HG03378 (cell line): Measurements from ENCODE around the gene TANC2.
"Not testable (repeated sequence)": the region's sequence is repeated elsewhere in the genome, so short reads cannot be mapped to it uniquely, and the experiment has no call there.

Experiments used
- ATAC-seq: cut with Tn5 transposase; IDR thresholded peaks from one replicate; pipeline ENCODE4 v1.9.1; 2021; ENCODE audit warnings: mild to moderate bottlenecking, moderate library complexity; ENCODE audit not compliant: unreplicated experiment

TANC2 gene

DNA sequence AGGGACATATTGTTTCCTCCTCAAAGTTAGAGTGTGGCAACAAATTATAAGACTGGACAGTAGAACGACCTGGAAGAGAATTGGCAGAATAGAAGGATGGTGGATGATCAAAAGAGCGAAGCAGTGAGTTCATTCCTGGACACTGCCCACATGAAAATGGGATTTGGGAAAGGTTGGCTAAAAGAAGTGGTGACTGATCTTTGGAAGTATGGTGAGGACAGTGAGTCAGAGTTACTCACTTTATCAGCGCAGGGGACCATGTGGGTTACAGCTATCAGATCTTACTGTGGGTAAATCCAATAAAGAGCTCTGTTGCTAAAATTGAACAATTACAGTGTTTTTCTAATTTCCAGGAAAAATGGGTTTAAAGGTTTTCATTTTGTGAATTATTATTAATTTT is 2.7 kb upstream of the TANC2 start:
- ATAC-seq: no peak

DNA sequence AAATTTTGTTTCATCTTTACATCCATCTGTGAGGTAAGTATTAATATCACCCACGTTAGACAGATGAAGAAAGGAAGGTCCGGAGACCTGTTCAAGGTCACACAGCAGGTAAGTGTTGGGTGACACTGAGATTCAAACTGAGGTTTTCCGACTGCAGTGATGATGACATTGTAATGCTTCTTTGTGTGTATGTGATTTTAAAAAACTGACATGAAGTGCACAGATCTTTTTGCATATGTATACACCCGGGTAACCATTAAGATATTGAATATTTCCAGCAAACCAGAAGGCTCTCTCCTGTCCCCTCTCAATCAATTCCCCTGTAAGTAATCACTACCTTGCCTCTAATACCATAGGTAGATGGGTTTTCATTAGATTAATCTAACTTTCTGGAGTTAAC is 1.5 kb upstream of the TANC2 start:
- ATAC-seq: no peak

DNA sequence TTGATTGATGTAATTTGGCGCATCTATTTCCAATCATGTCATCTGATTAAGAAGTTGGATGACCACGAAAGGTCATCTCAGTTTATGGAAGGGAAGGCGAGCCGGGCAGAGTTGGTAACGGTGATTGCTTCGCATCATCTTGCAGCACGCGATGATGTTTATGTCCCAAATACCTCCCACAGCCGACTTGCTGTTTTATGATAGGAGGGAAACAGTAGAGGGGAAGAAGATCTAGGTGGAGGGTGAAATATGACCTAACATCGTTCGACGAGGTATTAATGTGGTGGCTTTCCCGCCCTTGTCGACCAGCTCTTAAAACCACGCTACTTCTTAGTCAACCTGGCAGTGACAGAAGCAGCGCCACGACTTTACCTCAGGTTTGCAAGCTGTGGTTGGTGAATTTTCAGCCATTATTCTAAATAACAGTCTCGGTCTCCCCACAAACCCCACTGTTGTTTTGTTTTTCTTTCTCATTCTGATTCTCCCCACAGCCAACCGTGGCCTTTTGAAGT is 805 bp upstream of the TANC2 start:
- no peak for ATAC-seq

DNA sequence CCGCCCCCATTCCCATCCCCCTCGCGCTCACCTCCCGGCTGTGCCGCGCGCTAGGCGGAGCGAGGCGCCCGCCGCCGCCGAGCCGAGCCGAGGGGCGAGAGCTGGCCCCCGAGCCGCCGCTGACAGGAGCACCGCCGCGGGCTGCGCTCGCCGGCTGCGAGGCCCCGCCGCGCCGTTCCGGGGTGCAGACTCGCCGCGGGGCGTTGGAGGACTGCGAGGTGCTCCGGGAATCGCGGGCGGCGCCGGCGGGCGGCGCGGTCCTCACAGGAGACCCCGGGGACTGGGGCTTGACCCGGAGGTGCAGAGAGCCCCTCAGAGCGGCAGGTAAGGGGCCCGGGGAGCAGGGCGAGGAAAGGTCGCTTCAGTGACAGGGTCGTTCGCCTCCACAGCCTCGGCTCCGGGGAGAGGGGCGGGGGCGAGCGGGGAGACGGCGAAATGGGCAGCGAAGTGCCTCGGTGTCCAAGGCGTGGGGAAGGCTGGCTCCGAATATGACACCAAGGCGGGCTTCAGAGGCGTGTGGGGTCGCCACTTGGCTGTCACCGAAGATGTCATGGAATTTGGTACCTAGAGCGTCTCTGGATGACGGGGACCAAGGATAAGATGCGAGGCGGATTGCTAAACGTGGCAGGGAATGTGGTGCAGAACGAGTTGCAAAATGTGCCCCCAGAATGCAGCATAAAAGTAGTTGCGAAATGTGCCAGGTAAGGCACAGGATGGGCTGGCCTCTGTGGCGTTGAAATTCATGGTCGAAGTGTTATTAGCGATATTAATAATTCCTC is 580 bp downstream of the TANC2 start:
- peak; percentile 10 for ATAC-seq

DNA sequence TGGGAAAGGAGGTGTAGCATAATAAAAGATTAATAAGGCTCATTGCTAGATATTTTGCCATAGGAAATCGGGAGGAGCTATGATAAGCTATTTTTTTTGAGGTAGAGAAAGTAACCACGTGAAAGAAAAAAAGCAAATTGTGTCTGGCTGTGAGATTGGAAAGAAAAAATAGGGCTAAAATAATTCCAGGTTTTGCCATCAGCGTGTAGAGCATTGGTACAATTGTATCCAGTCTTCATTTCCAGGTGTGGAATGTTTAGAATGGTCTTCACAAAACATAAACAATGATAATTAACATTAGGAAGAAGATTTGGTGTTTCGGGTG is 1.1 kb downstream of the TANC2 start:
- no peak for ATAC-seq

DNA sequence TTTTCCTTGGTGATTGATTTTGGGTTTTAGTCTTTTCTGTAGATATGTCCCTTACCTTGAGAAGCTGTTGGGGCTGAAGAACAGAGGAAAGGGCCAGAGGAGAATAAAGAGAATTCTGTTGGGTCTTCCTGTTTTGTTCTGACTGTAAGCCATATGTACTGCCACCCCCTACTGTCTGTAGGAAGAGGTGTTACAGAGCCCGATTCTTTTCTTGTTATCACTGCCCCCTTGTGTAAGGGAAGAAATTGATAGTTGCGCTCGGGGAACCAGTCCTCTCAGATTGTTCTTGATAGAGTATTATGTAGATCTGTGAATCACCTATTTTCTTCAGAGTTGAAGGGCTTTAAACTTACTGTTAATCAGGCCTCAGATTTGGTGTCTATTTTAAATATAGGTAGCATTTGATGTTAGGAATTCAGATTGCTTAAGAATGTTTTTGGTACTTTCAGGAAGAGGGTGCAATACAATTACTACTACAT is 2.4 kb downstream of the TANC2 start:
- ATAC-seq: peak; percentile 76

DNA sequence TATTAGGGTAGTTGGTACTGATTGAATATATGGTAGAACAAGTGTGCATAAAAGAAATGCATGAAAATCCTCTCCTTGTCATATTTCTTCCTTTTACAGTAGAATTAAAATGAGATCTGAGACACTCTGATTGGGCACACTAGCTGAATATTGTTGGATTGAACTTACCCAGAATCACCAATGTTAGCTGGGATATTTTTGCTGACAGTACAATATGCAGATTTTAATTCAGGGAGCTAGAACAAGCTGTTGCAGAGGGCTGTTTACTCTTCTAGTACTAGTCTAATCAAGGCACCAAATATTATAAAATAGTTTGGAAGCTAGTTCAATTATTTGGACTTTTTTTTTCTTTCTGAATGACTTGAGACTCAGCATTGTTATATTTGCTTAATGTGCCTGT is 4.6 kb downstream of the TANC2 start:
- ATAC-seq: no peak

DNA sequence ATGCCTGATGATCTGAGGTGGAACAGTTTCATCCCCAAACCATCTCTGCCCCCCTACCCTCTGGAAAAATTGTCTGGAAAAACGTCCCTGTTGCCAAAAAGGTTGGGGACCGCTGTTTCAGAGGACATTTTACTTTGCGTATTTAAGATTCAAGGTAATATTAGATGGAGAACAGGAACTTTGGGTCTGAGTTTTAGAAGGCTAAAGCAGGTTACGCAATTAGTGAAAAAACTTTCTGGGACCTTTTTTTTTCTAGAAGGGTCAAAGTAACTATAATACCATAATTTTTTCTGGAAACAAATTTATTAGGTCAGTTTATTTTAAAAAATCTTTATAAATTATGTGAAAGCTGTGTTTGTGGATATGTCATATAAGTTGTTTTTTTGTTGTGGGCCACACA is 5.8 kb downstream of the TANC2 start:
- ATAC-seq: no peak

DNA sequence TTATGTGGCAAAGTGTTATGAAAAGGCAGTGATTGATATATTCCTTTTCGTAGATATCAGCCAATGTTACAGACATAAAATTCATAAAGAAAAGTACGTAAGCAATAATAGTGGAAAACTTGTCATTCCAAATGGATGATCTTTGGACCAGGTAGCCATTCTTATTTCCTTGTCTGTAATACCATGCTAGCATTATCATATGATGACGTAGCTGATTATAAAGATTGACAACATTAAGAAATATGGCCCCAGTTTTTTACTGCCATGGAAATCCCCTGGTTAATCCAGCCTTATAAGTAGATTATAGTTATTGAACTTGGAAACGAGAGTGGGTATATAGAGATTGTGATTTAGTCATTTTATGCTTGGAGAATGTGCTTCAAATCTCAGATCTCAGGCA is 8.8 kb downstream of the TANC2 start:
- ATAC-seq: no peak

DNA sequence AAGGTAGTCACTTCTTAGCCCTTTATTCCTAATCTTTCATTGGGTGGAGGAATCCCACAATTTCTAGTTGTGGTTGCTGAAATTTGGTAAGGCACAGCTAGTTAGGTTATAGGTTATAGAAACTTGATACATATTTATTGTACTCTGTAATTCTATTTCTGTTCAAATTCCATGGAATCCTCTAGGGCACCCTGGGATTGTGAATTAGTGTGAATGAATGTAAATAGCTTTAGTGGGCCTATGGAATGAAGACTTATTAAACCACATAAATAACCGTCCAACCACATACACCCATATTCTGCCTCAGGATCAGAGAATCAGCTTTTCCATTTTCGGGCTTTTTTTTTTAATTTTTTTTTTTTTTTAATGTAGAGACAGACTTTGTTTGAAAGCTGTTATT is 9.2 kb downstream of the TANC2 start:
- ATAC-seq: no peak

DNA sequence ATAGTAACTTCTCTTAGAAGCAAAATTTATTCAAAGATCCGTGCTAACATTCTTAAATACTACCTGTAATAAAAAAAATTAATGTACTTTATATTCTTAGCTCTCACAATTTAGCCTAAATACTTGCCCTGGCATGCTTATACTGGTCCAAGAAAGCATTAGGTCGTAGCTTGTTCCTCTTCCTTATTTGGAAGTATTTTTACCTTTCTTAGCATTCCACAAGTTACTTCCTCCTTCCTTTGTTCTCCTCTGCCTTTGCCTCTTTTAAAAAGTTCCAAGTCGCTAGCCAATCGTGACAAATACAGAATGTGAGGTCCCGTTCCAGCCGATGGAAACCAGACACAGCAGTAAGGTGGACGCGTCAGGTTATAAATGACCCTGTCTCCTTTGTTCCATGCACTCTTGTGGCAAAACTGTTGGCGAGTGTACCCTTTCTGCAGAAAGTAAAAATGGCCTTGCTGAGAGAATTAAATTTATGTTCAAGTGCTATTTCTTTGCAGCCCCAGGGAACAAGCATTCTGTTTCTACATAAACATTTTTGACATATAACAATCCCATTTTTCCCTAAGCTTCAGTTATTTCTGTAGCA is 10.7 kb downstream of the TANC2 start:
- not testable (repeated sequence) for ATAC-seq

DNA sequence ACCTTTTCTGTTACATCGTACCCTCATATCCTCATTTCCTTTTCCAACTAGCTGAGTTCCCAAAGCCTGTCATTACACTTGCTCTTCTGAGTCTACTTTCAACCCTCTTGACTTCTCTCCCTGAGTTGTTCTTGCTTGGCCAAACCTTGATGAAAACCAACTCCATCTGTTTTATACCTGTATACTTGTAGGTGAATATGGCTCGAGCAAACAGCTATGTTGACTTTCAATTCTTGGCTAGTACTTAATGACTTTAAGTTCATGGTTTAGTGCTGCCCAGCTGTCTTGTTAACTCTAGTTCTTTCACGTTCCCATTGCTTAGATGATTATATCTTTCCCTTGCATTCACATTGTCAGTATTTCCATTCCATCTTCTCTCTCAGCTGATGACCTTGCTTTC is 14.8 kb downstream of the TANC2 start:
- ATAC-seq: no peak

DNA sequence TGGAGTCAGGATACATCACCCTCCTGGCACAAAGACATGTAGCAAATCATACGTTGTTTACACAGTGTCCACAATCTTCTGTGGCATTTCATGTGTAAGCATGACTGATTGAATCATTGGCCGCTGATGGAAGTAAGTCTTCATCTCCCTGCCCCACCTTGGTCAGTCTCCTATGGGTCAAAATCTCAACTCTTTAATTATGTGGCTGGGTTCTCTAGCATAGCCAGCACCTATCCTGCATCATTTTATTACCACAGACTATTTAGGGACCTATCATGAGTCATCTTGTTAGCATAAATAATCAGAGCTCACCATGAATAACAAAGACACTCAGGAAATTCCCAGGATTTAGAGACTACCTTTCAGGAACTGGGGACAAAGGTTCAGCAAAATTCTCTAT is 15.9 kb downstream of the TANC2 start:
- ATAC-seq: no peak

DNA sequence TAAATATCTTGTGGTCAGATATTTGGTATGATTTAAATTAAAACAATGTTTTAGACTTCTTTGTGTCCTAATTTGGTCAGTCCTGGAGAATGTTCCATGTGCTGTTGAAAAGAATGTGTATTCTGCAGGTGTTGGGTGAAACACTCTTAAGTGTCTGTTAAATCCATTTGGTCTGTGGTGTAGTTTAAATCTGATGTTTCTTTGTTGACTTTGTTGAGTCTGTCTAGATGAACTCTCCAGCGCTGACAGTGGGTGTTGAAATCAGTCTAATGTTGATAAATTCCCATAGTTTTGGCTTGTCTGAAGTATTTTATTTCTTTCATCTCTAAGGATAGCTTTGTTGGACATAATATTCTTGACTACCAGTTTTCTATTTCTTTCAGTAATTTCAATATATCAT is 18.8 kb downstream of the TANC2 start:
- ATAC-seq: no peak

DNA sequence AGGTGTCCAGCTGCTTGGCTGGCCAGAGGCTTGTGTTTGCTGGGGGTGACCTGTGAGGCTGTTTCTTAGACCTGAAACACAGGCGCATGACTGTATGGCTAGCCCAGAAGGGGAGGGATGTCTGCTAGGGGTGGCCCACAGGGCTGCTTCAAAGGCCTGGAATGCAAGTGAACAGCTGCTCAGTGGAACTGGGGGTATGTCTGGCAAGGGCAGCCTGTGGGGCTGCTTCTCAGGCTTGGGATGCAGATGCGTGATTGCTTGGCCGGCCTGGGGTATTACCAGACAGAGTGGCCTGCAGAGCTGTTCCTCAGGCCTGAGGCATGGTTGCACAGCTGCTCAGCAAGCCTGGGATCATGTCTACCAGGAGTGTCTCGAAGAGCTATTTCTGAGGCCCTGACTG is 20.5 kb downstream of the TANC2 start:
- ATAC-seq: no peak

DNA sequence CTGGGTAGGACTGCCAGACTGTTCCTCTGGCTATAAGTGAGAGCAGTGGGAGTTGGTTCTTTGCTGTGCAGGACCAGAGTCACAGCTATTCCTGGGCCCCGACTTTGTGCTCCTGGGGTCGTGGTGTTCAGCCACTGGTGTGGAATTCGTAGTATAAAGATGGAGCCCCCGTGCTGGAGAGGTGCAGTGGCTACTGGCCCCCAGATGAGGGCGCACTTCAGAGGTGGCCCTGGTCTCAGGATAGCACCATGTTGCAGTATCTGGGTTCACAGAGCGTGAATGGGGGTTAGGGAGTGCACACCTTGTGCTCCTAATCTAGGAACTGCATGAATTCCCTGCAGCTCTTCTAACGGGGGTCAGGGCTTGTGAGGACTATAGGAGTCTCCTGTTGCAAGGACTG is 21.1 kb downstream of the TANC2 start:
- ATAC-seq: no peak

DNA sequence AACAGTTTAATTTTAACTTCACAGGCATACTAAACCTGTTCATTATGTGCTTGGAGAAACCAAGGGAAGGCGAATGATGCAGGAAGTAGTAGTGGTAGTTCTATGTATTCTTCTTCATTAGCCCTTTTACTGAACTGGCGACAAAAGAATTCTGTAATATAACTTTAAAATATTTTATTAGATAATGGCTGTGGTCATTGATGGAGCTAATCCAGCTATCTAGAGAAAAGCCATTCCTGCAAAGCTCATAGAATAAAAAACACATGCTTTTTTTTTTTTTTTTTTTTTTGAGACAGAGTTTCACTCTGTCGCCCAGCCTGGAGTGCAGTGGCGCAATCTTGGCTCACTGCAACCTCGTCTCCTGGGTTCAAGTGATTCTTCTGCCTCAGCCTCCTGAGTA is 23.5 kb downstream of the TANC2 start:
- ATAC-seq: no peak

DNA sequence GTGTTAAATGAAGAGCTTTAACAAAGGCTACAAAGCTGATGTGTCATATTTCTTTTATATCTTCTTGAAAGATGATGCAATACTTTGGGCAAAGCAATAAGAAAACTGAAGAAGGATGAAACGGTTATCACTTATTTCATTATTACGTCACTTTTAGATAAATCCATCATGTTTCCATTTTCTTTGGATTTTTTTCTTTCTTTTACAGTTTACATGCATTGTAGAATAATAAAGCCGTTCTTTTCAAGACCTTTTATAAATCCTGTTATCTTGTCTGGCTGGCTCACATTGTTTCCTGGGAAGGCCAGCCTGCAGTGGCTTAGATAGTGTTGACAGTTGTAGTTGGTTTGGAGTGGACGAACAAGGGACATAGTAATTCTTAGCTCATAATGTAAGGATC is 28.9 kb downstream of the TANC2 start:
- ATAC-seq: no peak

DNA sequence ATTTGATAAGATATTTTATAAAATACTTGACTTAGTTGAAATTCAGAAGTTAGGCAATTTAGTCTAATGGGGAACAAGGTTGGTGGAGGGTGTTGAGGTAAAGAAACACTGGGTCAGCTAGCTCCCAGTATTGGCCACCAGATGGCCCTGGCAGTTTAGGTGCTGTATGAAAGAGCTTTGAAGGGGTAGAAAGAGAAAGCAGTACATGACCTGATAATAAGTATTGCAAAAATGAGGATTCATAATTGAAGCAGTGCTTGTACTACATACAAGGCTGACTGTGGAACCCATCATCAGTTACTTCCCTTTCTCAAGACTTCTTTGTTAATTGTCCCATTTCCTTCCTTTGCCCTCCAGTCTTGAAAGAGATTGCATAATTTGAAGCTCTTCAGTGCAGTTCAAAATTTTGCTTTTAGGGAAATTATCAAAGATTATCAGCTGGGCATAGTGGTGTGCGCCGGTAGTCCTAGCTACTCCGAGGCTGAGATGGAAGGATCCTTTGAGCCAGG is 29.4 kb downstream of the TANC2 start:
- no peak for ATAC-seq

DNA sequence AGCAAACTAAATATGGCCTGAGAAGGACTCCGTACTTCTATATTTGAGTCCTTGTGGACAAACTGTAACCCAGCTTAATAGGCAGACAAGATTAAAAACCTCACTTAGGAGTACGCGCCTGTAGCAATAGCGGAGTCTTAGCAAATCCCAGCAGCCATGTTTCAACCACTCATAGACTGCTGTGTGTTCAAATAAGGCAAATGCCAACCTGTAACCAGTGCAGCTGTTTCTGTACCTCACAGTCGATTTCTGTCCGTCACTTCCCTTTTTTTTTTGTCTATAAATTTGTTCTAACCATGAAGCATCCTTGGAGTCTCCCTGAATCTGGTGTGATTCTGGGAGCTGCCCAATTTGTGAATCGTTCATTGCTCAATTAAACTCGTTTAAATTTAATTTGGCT is 30.2 kb downstream of the TANC2 start:
- no peak for ATAC-seq

DNA sequence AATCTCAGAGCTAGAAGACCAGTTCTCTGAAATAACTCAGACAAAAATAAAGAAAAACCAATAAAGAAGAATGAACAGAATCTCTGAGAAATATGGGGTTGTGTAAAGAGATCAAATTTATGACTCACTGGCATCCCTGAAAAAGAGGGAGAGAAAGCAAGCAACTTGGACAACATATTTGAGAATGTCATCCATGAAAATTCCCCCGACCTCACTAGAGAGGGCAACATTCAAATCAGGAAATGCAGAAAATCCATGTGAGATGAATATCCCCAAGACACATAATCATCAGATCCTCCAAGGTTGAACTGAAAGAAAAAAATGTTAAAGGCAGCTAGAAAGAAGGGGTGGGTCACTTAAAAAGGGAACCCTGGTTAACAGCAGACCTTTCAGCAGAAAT is 32.1 kb downstream of the TANC2 start:
- no peak for ATAC-seq

DNA sequence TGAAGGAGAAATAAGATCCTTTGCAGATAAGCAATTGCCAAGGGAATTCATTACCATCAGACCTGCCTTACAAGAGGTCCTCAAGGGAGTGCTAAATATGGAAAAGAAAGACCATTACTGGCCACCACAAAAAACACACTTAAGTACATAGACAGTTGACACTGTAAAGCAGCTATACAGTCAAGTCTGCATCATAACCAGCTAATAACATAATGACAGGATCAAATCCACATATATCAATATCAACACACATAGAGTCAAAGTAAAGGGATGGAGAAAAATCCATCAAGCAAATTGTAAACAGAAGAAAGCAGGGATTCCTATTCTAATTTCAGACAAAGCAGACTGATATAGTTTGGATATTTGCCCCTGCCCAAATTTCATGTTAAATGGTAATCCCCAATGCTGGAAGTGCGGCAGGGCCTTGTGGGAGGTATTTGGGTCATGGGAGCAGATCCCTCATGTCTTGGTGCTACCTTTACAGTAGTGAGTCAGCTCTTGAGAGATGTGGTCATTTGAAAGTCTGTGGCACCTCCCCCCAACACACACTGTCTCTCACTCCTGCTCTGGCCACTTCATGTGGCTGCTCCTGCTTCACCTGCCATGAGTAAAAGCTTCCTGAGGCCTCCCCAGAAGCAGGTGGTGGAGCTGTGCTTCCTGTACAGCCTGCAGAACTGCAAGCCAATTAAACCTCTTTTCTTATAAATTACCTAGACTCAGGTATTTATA is 32.8 kb downstream of the TANC2 start:
- no peak for ATAC-seq
